ENCODE results near the gene ASCL5. TPM values are rescaled to one million over a fixed set of nuclear protein-coding genes. Genes with fewer than 3 reads are reported as not detected.

ASCL5 gene
- total and polyA plus RNA-seq, 2 donors (not counting 1 experiment from before 2014, with no cell fraction given) = not detected

- no peak overlapping the region for H2AFZ ChIP-seq (ENCODE audit: low read length)
Observed at GRCh38 chr1:201172999-201173610, 46.1 kb upstream of the ASCL5 start.

DNA sequence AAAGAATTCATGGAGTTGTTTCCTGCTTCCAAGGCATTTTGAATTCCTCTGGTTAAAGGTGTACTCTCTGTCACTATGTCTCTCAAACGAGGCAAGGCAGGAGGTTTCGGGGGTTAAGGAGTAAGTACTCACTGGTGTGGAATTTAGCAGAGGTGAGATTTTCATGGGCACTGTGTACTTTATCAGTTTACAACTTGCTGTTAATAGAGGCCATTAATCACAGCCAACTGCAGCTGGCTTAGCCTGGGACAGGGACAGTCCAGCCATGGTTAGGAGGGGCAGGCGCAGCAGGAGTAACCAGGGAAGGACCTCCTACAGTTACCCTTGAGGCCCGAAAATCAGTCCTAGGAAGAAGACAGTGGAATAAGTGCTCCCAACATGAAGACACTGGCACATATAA, 45.3 kb upstream of the ASCL5 start:
- H3K4me1 ChIP-seq (ENCODE audit: control insufficient read depth, extremely low read depth, insufficient read depth, low read length) = peaks cover 5% of the 10 kb centered on the region
- H3K36me3 ChIP-seq (ENCODE audit: control insufficient read depth, insufficient read depth, low read length) = no peaks in the 10 kb centered on the region
- no peak overlapping the region for H2AFZ ChIP-seq (ENCODE audit: low read length)
- H3K27me3 ChIP-seq (ENCODE audit: control insufficient read depth, insufficient read depth, low read length) = no peaks in the 10 kb centered on the region
- no peak for DNase-seq (ENCODE audit: low read depth in 2 of 2)
- TF ChIP-seq CTCF (conservative IDR thresholded peaks at IDR 0.05 in 1 of 2, IDR thresholded peaks at IDR 0.05 in 1 of 2; ENCODE audit: low read depth in 1 of 2, low read length in 2 of 2) = no peak
- no peak for TF ChIP-seq EZH2 (IDR thresholded peaks at IDR 0.05; ENCODE audit: low read length, missing control alignments)
- H3K27ac ChIP-seq (ENCODE audit: insufficient read depth, low read length) = no peak overlapping the region
- no peaks in the 10 kb centered on the region for H3K9me3 ChIP-seq (ENCODE audit: control insufficient read depth, insufficient read depth, low read depth, low read length)
- no peak overlapping the region for H3K9ac ChIP-seq (ENCODE audit: insufficient read depth, low read length)
- no peak overlapping the region for H3K4me3 ChIP-seq (replicated peaks in 1 of 4; ENCODE audit: control extremely low read depth in 1 of 4, insufficient read depth in 1 of 4, low read depth in 3 of 4, low read length in 4 of 4)
- H3K79me2 ChIP-seq (ENCODE audit: control insufficient read depth, insufficient read depth, low read length) = no peaks in the 10 kb centered on the region
- no peaks in the 10 kb centered on the region for H4K20me1 ChIP-seq (ENCODE audit: control insufficient read depth, extremely low read depth, insufficient read depth, low read length)
- H3K4me2 ChIP-seq (ENCODE audit: extremely low read depth, insufficient read depth, low read length) = no peak overlapping the region

More at GRCh38 chr1:201172999-201173610, 46.1 kb upstream of the ASCL5 start:
- peak in 1 of 2 donors; percentile 42 for DNase-seq (ENCODE audit: low read depth in 2 of 2)
- Histone ChIP-seq H3K27ac (ENCODE audit: insufficient read depth, low read length) (no peak overlapping the region), H3K4me2 (ENCODE audit: extremely low read depth, insufficient read depth, low read length) (no peak overlapping the region), H3K9ac (ENCODE audit: insufficient read depth, low read length) (no peak overlapping the region), H4K20me1 (ENCODE audit: control insufficient read depth, extremely low read depth, insufficient read depth, low read length) (no peaks in the 10 kb centered on the region), H3K4me1 (ENCODE audit: control insufficient read depth, extremely low read depth, insufficient read depth, low read length) (peaks cover 5% of the 10 kb centered on the region), H3K9me3 (ENCODE audit: control insufficient read depth, insufficient read depth, low read depth, low read length) (no peaks in the 10 kb centered on the region), H3K4me3 (replicated peaks in 1 of 4; ENCODE audit: control extremely low read depth in 1 of 4, insufficient read depth in 1 of 4, low read depth in 3 of 4, low read length in 4 of 4) (no peak overlapping the region), H3K36me3 (ENCODE audit: control insufficient read depth, insufficient read depth, low read length) (no peaks in the 10 kb centered on the region), H3K27me3 (ENCODE audit: control insufficient read depth, insufficient read depth, low read length) (no peaks in the 10 kb centered on the region), H3K79me2 (ENCODE audit: control insufficient read depth, insufficient read depth, low read length) (no peaks in the 10 kb centered on the region)
- TF ChIP-seq CTCF (conservative IDR thresholded peaks at IDR 0.05 in 1 of 2, IDR thresholded peaks at IDR 0.05 in 1 of 2; ENCODE audit: low read depth in 1 of 2, low read length in 2 of 2) (no peak), EZH2 (IDR thresholded peaks at IDR 0.05; ENCODE audit: low read length, missing control alignments) (no peak)

GRCh38 chr1:201171063-201172036, 44.4 kb upstream of the ASCL5 start:
- Histone ChIP-seq H3K36me3 (ENCODE audit: control insufficient read depth, insufficient read depth, low read length) (no peaks in the 10 kb centered on the region), H3K27me3 (ENCODE audit: control insufficient read depth, insufficient read depth, low read length) (no peaks in the 10 kb centered on the region), H3K9me3 (ENCODE audit: control insufficient read depth, insufficient read depth, low read depth, low read length) (no peaks in the 10 kb centered on the region), H3K4me1 (ENCODE audit: control insufficient read depth, extremely low read depth, insufficient read depth, low read length) (peaks cover 5% of the 10 kb centered on the region), H2AFZ (ENCODE audit: low read length) (peak overlapping the region; percentile 58), H3K4me2 (ENCODE audit: extremely low read depth, insufficient read depth, low read length) (peak overlapping the region; percentile 84), H3K27ac (ENCODE audit: insufficient read depth, low read length) (peak overlapping the region; percentile 35), H3K4me3 (replicated peaks in 1 of 4; ENCODE audit: control extremely low read depth in 1 of 4, insufficient read depth in 1 of 4, low read depth in 3 of 4, low read length in 4 of 4) (peak overlapping the region; percentile 41 to 76 (median 56)), H4K20me1 (ENCODE audit: control insufficient read depth, extremely low read depth, insufficient read depth, low read length) (no peaks in the 10 kb centered on the region), H3K79me2 (ENCODE audit: control insufficient read depth, insufficient read depth, low read length) (no peaks in the 10 kb centered on the region), H3K9ac (ENCODE audit: insufficient read depth, low read length) (peak overlapping the region; percentile 59)
- TF ChIP-seq EZH2 (IDR thresholded peaks at IDR 0.05; ENCODE audit: low read length, missing control alignments) = no peak
- TF ChIP-seq CTCF (conservative IDR thresholded peaks at IDR 0.05 in 1 of 2, IDR thresholded peaks at IDR 0.05 in 1 of 2; ENCODE audit: low read depth in 1 of 2, low read length in 2 of 2) = peak; percentile 32 to 43
- peak; percentile 24 to 36 for DNase-seq (ENCODE audit: low read depth in 2 of 2)

Measured in fibroblast of lung (primary cell).